Ascending aorta (tissue), 2 donors: ENCODE results near the gene NHSL1. TPM values are rescaled to one million over a fixed set of nuclear protein-coding genes. Genes with fewer than 3 reads are reported as not detected.
A peak's percentile ranks its signal among the peaks of the same experiment; 100 is the strongest.

ENCODE experiments used
- DNase-seq, 2 donors: peaks; one replicate each; pipeline ENCODE4 v3.0.0-alpha.2; 2019; ENCODE audit warnings: low spot score in 2 of 2
- H3K27ac ChIP-seq, 2 donors: fragments of 200-600 bp; sonication (generic); one replicate each; pipeline ENCODE4 v1.5.1; 2016 to 2017; ENCODE audit warnings: mild to moderate bottlenecking in 1 of 2
- H3K27me3 ChIP-seq: fragments of 200-600 bp; sonication (generic); one replicate; pipeline ENCODE4 v1.5.1; 2017
- H3K36me3 ChIP-seq, 2 donors: fragments of 200-600 bp; sonication (generic); one replicate each; pipeline ENCODE4 v1.5.1; 2016
- H3K4me1 ChIP-seq, 2 donors: fragments of 200-600 bp; sonication (generic); one replicate each; pipeline ENCODE4 v1.5.1; 2016 to 2017; ENCODE audit warnings: mild to moderate bottlenecking in 1 of 2
- H3K4me3 ChIP-seq, 2 donors: fragments of 200-600 bp; sonication (generic); one replicate each; pipeline ENCODE4 v1.5.1; 2016 to 2017; ENCODE audit warnings: mild to moderate bottlenecking in 1 of 2
- H3K9me3 ChIP-seq, 2 donors: fragments of 200-600 bp; sonication (generic); one replicate each; pipeline ENCODE4 v1.5.1; 2016
- intact Hi-C: fragments of 100-400 bp; cut with DNase I; formaldehyde crosslinking; loops from one replicate; pipeline ENCODE4 v1.15.1; 2023
- total RNA-seq: library from RNA; depleted of rRNA; stranded (reverse); fragments of >200 nt; gene quantifications from one replicate; pipeline ENCODE4 v1.1.0, GENCODE V29; 2016
- TF ChIP-seq, protein P1 (sequence below), 3 experiments: fragments of 200-600 bp in 2 of 3; fragments of 450-650 bp in 1 of 3; sonication (generic) in 2 of 3; IDR thresholded peaks; one replicate each; pipeline ENCODE4 v1.5.1; 2016 to 2019; ENCODE audit warnings: antibody characterized with exemption in 3 of 3, mild to moderate bottlenecking in 1 of 3, moderate library complexity in 1 of 3

The NHSL1 gene, protein sequence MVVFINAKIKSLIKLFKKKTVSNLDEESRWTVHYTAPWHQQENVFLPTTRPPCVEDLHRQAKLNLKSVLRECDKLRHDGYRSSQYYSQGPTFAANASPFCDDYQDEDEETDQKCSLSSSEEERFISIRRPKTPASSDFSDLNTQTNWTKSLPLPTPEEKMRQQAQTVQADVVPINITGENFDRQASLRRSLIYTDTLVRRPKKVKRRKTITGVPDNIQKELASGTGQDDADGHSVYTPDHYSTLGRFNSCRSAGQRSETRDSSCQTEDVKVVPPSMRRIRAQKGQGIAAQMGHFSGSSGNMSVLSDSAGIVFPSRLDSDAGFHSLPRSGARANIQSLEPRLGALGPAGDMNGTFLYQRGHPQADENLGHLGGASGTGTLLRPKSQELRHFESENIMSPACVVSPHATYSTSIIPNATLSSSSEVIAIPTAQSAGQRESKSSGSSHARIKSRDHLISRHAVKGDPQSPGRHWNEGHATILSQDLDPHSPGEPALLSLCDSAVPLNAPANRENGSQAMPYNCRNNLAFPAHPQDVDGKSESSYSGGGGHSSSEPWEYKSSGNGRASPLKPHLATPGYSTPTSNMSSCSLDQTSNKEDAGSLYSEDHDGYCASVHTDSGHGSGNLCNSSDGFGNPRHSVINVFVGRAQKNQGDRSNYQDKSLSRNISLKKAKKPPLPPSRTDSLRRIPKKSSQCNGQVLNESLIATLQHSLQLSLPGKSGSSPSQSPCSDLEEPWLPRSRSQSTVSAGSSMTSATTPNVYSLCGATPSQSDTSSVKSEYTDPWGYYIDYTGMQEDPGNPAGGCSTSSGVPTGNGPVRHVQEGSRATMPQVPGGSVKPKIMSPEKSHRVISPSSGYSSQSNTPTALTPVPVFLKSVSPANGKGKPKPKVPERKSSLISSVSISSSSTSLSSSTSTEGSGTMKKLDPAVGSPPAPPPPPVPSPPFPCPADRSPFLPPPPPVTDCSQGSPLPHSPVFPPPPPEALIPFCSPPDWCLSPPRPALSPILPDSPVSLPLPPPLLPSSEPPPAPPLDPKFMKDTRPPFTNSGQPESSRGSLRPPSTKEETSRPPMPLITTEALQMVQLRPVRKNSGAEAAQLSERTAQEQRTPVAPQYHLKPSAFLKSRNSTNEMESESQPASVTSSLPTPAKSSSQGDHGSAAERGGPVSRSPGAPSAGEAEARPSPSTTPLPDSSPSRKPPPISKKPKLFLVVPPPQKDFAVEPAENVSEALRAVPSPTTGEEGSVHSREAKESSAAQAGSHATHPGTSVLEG (N-terminal part only)
- total RNA-seq, result 10.4 TPM

DNA sequence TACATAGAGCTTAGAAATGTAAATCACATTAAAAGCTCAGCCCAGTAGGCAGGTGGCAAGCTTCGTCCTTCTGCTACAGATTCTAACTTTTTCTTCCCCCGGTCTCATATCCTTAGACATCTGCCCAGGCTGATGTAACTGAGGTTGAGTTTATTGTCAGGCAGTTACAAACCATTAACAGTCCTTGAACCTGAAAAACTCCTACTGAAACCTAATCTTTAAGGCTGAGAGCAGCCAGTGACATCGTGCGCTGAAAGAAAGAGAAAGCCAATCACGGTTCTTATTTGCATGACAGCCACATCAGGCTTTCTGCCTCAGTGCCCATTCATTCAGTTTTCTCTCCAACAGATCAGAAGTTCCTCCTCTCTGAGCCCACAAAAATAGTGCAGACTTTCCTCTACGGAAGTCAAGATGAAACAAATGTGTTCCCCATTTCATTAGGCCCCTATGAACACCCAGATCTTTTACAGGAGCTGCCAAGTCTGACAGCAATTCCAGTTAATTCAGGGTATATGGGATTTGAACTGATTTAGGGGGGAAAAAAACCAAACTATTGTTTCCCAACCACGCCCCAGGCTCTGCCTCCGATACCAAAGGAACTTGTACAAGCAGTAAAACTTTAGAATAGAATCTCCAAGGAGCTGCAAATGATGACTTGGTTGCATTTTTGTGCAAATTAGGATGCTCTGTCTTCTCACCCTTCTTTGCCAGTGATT, at the start of gene NHSL1:
NHSL1 (minus strand) TSS at position 192 of the 716 bp plus-strand sequence. CDS start 204 bp downstream, outside the sequence.
- Histone ChIP-seq H3K9me3 (no peaks in the 10 kb centered on the region), H3K27ac (no peak within 1 kb of the TSS), H3K4me1 (no peaks in the 10 kb centered on the region), H3K4me3 (no peak within 1 kb of the TSS), H3K27me3 (no peaks in the 10 kb centered on the region), H3K36me3 (no peaks in the 10 kb centered on the region)
- intact Hi-C loops, result no loop called here
- TF ChIP-seq, protein P1, sequence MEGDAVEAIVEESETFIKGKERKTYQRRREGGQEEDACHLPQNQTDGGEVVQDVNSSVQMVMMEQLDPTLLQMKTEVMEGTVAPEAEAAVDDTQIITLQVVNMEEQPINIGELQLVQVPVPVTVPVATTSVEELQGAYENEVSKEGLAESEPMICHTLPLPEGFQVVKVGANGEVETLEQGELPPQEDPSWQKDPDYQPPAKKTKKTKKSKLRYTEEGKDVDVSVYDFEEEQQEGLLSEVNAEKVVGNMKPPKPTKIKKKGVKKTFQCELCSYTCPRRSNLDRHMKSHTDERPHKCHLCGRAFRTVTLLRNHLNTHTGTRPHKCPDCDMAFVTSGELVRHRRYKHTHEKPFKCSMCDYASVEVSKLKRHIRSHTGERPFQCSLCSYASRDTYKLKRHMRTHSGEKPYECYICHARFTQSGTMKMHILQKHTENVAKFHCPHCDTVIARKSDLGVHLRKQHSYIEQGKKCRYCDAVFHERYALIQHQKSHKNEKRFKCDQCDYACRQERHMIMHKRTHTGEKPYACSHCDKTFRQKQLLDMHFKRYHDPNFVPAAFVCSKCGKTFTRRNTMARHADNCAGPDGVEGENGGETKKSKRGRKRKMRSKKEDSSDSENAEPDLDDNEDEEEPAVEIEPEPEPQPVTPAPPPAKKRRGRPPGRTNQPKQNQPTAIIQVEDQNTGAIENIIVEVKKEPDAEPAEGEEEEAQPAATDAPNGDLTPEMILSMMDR (IDR thresholded peaks at IDR 0.05), result no peak
- no peak for DNase-seq

DNA sequence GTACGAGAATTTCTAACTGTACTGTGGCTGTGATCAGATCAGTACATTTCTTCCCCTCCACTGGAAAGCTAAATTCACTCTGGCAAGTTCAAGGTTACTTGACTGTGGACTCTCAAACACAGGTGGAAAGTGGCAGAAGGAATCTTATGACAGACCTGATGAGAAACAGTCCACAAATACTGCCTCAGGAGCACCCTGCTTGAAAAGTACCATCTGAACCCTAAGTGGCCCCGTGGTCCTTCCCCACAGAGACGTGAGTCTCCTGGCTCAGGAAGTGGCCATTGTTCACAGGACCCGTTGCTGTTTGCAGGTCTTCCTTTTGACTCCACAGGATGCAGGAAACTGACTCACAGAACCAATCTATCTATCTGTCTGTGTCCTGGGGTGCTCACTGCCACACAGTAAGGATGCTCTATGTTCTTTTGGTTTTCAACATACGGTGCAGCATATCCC, 47.5 kb upstream of the NHSL1 start:
- Histone ChIP-seq H3K4me3 (no peak overlapping the region), H3K4me1 (no peaks in the 10 kb centered on the region), H3K36me3 (no peaks in the 10 kb centered on the region), H3K9me3 (no peaks in the 10 kb centered on the region), H3K27me3 (no peaks in the 10 kb centered on the region), H3K27ac (no peak overlapping the region)
- no peak for DNase-seq
- TF ChIP-seq, protein P1 (IDR thresholded peaks at IDR 0.05), result no peak
- intact Hi-C loops, result no loop called here

DNA sequence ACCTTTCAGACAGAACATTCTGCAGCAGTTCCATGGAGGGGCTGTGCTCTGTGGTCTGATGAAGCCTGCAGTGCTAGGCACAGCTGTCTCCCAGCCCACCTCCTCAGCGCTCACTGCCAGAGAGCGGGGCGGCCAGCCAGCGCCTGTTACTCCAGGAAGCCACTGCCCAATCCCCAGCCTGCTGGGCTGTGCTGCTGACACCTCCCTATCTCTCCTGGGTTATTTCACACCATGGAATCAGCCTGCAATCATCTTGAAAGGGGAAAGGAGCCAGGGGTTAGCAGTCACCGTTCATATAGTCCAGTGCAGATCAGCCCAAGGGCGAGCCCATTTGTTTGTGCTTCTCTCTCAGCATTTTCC, 46.3 kb upstream of the NHSL1 start:
- intact Hi-C loops, result no loop called here
- Histone ChIP-seq H3K4me3 (peak overlapping the region in 1 of 2 donors; percentile 16), H3K27me3 (no peaks in the 10 kb centered on the region), H3K4me1 (no peaks in the 10 kb centered on the region), H3K9me3 (no peaks in the 10 kb centered on the region), H3K27ac (peak overlapping the region in 1 of 2 donors; percentile 11), H3K36me3 (no peaks in the 10 kb centered on the region)
- DNase-seq, result no peak
- TF ChIP-seq, protein P1 (IDR thresholded peaks at IDR 0.05), result no peak

DNA sequence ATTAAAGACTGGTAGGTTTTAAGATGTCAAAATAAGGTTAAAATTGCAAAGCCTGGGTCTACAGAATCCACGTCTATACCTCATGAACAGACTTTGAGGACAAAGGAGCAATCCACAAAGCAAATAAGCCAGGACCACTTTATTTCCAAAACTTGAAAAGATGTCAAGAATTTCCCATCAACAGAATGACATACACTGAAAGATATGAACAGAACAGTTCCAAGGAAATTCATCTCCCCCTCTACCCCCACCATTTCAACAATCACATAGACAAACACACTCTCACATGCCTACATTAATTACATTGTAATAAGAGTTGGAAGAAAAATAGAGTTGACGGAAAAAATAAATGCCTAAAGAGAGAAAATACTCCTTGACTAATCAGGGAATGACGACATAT, 45.2 kb upstream of the NHSL1 start:
- Histone ChIP-seq H3K27ac (no peak overlapping the region), H3K4me3 (no peak overlapping the region), H3K27me3 (no peaks in the 10 kb centered on the region), H3K4me1 (no peaks in the 10 kb centered on the region), H3K36me3 (no peaks in the 10 kb centered on the region), H3K9me3 (no peaks in the 10 kb centered on the region)
- TF ChIP-seq, protein P1 (IDR thresholded peaks at IDR 0.05), result no peak
- DNase-seq, result no peak
- intact Hi-C loops, result no loop called here

DNA sequence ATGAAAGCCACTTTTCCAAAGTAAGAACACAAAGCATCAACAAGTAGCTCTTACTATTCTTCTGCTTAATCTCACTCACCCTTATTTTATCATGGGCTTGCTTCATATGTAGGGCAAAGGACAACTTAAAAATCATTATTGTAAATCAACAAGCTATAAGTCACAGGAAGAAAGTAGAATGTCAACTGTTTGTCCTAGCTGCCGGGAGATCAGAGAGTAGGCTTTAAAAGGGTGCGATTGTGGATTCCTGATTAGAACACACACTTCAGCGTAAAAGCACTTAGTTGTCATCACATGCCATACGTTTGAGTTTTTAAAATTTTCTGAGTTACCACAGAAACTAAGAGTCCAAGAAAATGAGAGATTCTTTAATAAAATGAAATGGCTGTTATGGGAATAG, 44.4 kb upstream of the NHSL1 start:
- H3K27ac ChIP-seq, result no peak overlapping the region
- H3K9me3 ChIP-seq, result no peaks in the 10 kb centered on the region
- DNase-seq, result no peak
- TF ChIP-seq, protein P1 (IDR thresholded peaks at IDR 0.05), result no peak
- H3K27me3 ChIP-seq, result no peaks in the 10 kb centered on the region
- intact Hi-C loops, result no loop called here
- no peak overlapping the region for H3K4me3 ChIP-seq
- H3K4me1 ChIP-seq, result no peaks in the 10 kb centered on the region
- no peaks in the 10 kb centered on the region for H3K36me3 ChIP-seq
